ENCODE measurements around the gene MYOM3.

DNA sequence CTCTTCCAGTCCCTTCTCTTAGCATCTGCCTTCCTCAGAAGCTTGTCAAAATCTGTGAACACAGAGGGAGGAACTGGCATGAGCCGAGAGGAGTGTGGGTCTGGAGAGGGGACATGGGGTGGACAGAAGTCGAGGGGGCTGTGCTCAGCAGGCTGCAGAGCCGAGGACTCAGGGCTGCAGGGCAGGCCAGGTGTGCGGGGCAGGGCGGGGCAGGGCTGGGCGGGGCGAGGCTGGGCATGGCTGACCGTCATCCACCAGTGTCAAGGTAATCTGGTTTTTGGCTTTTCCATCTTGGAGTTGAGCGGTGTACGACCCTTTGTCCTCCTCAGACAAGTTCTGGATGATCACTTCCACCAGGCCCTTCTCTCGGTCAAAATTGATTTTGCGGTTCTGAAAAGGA lies 44.0 kb downstream of the MYOM3 start:
- TF ChIP-seq CTCF (conservative IDR thresholded peaks at IDR 0.05; ENCODE audit: low read depth, low read length) (no peak), EZH2 (IDR thresholded peaks at IDR 0.05; ENCODE audit: borderline replicate concordance, low read depth, low read length, poor library complexity, severe bottlenecking) (no peak)

Data from A673 (cell line).